ENCODE data around the gene NANOG.

DNA sequence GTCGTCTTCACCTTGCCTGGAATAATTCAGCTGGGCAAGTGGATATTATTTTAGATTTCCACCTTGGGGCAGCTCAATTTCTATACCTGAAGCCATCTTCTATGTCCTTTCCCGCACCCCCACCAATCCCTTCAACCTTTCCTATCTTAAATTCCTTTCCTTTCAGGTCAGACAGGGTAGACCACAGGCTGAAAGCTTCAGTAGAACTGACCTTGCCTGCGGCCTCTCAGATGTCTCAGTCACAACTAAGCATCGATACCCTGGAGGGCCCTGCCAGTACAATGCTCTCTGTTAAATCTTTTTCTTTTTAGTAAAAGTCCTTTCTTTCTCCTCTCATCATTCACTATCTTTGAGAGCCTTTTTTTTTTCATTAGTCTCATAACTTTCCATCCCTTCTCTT, 44.6 kb downstream of the NANOG start:
- TF ChIP-seq, protein P1, sequence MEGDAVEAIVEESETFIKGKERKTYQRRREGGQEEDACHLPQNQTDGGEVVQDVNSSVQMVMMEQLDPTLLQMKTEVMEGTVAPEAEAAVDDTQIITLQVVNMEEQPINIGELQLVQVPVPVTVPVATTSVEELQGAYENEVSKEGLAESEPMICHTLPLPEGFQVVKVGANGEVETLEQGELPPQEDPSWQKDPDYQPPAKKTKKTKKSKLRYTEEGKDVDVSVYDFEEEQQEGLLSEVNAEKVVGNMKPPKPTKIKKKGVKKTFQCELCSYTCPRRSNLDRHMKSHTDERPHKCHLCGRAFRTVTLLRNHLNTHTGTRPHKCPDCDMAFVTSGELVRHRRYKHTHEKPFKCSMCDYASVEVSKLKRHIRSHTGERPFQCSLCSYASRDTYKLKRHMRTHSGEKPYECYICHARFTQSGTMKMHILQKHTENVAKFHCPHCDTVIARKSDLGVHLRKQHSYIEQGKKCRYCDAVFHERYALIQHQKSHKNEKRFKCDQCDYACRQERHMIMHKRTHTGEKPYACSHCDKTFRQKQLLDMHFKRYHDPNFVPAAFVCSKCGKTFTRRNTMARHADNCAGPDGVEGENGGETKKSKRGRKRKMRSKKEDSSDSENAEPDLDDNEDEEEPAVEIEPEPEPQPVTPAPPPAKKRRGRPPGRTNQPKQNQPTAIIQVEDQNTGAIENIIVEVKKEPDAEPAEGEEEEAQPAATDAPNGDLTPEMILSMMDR (IDR thresholded peaks at IDR 0.05) = no peak
- no peak for TF ChIP-seq POLR2A (IDR thresholded peaks at IDR 0.05)

All from esophagus squamous epithelium (tissue), 4 donors.